ENCODE results near the gene KCNA5. TPM values are rescaled to one million over a fixed set of nuclear protein-coding genes. Genes with fewer than 3 reads are reported as not detected.

KCNA5 gene
- not detected for total RNA-seq

DNA sequence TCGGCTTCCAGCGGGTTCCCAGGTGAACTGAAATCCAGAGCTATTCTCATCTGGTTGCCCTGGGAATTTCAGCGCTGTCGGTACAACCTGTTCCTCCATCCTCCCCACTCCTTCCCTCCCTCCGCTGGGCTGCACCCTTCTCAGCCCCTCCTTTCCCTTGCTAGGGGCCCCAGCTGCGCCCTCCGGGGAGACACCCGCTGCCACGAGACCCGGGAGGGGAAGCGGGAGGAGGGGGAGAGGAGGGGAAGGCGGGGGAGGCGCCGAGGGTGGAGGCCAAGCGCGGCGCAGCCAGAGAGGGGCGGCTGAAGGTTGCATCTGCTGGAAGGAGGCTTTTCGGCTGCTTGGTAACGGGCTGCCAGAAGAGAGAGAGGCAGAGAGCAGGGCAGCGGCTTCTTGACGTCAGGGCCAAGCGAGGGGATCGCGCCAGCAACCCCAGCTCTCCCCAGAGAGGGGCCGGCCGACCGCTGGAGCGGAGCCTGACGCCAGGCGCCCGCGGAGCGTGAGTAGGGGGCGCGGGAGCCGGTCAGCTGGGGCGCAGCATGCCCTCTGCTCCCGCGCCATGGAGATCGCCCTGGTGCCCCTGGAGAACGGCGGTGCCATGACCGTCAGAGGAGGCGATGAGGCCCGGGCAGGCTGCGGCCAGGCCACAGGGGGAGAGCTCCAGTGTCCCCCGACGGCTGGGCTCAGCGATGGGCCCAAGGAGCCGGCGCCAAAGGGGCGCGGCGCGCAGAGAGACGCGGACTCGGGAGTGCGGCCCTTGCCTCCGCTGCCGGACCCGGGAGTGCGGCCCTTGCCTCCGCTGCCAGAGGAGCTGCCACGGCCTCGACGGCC is at the start of gene KCNA5:
Gene KCNA5 (plus strand): TSS at position 291 of the 831 bp plus-strand sequence. CDS start 269 bp downstream, at position 560.
- ATAC-seq = no peak
- no peak for DNase-seq (ENCODE audit: low spot score in 2 of 2)
- no peaks in the 10 kb centered on the region for H3K9me3 Mint-ChIP-seq
- H3K27ac Mint-ChIP-seq = no peak within 1 kb of the TSS
- H3K36me3 Mint-ChIP-seq = peaks cover 6% of the 10 kb centered on the region in 2 donors

DNA sequence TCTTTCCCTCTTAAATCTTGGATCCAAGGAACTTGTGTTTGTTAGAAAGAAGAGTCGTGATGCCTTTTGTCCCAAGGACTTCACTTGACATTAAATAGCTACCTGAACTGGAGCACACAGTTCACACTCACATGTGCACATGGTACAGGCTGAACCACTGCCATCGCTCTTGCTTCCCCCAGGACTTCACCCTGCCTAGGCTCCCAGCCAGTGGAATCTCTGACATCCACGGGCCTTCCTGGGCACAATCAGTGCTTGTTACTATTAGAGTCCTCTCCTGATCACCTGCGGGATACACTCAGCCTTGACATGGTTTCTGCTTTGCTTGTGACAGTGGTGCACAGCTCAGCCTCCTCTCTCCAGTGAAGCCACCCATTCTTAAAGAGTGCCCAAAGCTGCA is 49.1 kb upstream of the KCNA5 start:
- Mint-ChIP-seq H3K36me3 (no peaks in the 10 kb centered on the region), H3K9me3 (no peaks in the 10 kb centered on the region), H3K27ac (no peak overlapping the region)
- DNase-seq (ENCODE audit: low spot score in 2 of 2) (no peak), ATAC-seq (no peak)

DNA sequence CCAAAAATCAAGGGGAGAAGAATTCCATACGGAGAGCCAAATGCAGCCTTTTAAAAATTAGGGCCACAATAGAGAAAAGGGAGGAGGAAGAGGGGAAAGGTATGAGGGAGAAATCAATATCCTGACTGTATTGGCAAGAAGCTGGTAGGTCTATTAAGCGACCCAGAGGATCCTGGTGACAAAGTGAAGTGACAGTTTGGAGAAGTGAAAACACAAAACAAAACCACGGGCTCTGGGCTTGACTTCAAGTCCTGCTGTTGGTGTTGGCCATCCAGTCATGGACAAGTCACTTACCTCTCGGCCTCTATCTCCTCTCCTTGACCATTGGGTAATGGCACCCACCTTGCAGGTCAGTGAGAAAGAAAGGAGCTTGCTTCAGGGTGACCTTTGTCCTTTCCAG is 47.0 kb upstream of the KCNA5 start:
- no peak for ATAC-seq
- no peaks in the 10 kb centered on the region for H3K9me3 Mint-ChIP-seq
- H3K27ac Mint-ChIP-seq = no peak overlapping the region
- DNase-seq (ENCODE audit: low spot score in 2 of 2) = no peak
- H3K36me3 Mint-ChIP-seq = no peaks in the 10 kb centered on the region

DNA sequence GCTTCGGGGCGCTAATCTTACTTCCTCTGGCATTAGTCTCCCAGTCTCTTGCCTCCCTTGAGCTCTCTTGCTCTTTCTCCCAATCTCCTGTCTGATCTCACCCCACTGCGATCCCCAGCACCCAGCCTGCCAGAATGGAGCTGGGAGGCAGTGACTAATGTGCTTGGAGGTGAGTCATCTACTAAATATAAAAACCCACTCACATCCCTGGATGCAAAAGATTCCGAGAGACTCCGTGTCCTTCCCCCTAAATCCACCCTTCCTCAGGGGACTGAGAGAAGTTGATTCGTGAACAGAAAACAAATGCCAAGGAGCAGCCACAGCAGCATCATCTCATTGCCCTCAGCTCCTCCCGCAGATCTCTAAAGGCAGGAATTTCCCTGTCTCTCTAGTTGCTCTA is 45.7 kb upstream of the KCNA5 start:
- no peaks in the 10 kb centered on the region for H3K36me3 Mint-ChIP-seq
- H3K9me3 Mint-ChIP-seq = no peaks in the 10 kb centered on the region
- DNase-seq (ENCODE audit: low spot score in 2 of 2) (peak in 1 of 2 donors; percentile 38), ATAC-seq (no peak)
- H3K27ac Mint-ChIP-seq = no peak overlapping the region

DNA sequence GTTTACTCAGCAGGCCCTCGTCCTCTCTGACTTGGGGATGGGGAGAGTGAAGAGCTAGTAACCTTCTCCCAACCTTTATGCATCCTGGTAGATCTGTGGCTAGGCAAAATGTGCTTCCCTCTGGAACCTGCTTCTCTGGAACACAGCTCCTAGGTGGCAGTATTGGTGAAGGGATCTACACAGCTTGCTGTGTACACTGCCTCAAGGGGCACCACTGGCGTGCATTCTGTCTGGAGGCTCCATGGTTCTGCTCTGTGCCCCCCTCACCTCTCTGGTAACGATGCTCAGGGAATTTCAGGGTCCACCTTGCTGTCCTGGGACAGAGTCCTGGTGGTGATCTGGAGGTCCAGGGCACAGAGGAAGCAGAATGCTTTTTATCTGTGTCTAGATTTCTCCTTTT is 43.5 kb upstream of the KCNA5 start:
- no peaks in the 10 kb centered on the region for H3K9me3 Mint-ChIP-seq
- H3K27ac Mint-ChIP-seq = no peak overlapping the region
- ATAC-seq (no peak), DNase-seq (ENCODE audit: low spot score in 2 of 2) (peak in 1 of 2 donors; percentile 38)
- no peaks in the 10 kb centered on the region for H3K36me3 Mint-ChIP-seq

DNA sequence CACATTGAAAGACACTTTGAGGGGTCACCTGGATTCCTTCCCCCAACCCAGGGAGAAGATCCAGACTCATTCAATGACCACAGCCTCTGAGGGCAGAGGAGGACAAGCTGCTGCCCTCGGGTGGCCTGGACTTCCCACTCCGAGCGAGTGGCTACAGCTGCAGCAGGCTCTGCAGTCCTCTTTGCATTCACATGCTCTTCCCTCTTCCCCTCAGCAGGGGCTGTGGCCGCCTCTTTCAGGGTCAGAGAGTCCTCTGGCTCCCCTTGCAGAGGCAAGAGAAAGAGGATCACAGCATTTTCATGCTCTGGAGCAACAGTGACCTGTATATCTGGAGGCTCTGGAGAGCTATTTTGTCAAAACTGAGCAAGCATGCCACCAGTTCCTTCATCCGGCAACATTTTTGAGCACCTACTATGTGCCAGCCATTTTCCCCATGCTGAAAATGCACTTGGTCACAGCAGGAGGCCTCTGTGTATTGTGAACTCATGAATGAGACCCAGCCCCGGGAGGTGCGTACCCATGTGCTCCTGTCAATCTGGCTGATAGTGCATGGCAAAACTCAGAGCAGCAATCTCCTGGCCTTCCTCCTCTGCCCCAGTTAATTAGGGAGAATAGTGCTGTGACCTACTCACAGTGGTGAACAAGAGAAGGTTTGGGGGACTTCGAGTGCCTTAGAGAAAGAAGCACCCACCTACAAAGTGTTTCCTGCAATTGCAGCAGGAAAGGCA is 42.9 kb upstream of the KCNA5 start:
- no peaks in the 10 kb centered on the region for H3K9me3 Mint-ChIP-seq
- no peaks in the 10 kb centered on the region for H3K36me3 Mint-ChIP-seq
- ATAC-seq (no peak), DNase-seq (ENCODE audit: low spot score in 2 of 2) (no peak)
- peak overlapping the region in 1 of 2 donors; percentile 58 for H3K27ac Mint-ChIP-seq

DNA sequence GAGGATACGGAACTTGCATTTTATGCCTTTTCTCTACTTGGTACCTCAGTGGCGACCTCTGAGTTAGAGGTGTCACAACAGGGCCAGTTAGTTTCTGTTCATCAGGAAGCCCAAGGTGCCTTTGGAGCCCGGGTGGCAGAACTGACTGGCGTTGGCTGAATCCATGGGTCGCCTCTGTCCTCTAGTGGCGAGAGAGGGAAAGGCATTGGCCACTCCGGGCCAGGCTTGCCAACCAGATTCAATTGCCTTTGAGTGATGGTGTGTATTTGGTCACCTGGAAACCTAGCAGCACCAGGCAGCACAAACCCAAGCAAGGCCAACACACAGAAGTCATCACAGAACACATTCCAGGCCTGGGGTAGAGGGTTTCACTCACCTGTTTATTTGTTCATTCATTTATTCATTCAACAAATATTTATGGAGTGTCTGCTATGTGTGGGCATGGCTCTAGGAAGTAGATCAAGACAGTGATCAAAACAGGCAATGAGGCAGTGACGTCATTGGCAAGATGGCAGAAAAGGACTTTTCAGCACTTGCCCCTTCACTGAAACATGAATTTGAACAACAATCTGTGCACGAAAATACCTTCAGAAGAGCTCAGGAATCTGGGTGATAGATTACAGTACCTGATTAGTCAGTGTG is 40.5 kb upstream of the KCNA5 start:
- ATAC-seq (peak; percentile 56 to 79), DNase-seq (ENCODE audit: low spot score in 2 of 2) (peak; percentile 42 to 62)
- Mint-ChIP-seq H3K9me3 (no peaks in the 10 kb centered on the region), H3K36me3 (no peaks in the 10 kb centered on the region), H3K27ac (no peak overlapping the region)

DNA sequence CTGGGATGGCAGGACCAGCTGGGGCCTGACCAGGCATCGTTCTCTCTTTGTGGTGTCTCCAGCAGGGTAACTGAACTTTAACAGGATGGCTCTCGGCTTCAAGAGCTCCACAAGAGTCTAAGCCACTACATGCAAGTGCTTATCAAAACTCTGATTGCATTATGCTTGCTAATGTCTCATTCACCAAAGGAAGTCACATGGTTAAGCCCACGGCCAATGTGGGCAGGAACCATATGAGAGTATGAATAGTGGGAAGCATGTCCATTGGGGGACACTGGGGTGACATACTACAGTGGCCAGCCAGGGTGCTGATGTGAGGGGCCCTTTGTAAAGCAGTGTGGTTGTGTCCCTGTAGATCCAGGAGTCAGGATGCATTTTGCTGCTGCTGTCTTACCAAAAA is 35.0 kb upstream of the KCNA5 start:
- ATAC-seq (no peak), DNase-seq (ENCODE audit: low spot score in 2 of 2) (no peak)
- H3K36me3 Mint-ChIP-seq = no peaks in the 10 kb centered on the region
- H3K9me3 Mint-ChIP-seq = no peaks in the 10 kb centered on the region
- H3K27ac Mint-ChIP-seq = no peak overlapping the region

DNA sequence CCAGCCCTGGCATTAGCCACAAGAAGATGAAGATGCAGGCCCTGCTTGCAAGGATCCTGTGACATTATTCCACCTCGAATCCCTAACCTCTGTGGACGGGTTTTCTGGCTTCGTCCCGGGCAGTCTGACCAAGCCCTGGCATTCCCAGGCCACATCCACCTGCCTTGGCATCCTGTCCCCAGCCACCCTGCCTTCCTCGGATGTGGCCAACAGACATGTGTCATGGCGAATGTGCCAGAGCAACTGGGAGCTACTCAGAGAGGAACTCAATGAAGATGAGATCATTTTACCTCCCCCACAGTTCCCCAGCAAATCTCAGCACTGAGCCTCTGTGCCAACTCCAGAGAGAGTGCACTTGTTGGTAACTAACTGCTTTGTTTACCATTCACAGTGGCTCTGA is 33.5 kb upstream of the KCNA5 start:
- ATAC-seq = no peak

DNA sequence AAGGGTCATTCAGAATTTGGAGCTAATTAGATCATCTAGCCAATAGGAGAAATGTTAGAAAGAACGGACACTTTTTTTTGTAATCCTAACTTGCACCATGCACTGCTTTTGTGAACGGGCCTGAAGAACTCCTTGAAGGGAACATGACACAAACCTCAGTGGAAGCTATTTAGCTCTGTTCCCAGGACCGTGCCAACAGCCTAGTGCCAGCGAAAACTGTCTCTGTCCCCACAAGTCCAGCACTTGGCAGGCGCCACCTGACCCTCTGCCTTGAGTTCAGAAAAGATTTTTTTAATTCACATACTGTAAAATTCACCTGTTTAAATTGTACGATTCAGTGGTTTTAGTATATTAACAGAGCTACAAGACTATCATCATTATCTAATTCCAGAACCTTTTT is 31.3 kb upstream of the KCNA5 start:
- no peak for ATAC-seq
- H3K27ac Mint-ChIP-seq = no peak overlapping the region
- no peaks in the 10 kb centered on the region for H3K36me3 Mint-ChIP-seq

More for the DNA sequence above, 33.5 kb upstream of the KCNA5 start:
- Mint-ChIP-seq H3K27ac (no peak overlapping the region), H3K9me3 (no peaks in the 10 kb centered on the region), H3K36me3 (no peaks in the 10 kb centered on the region)
- no peak for DNase-seq (ENCODE audit: low spot score in 2 of 2)

DNA sequence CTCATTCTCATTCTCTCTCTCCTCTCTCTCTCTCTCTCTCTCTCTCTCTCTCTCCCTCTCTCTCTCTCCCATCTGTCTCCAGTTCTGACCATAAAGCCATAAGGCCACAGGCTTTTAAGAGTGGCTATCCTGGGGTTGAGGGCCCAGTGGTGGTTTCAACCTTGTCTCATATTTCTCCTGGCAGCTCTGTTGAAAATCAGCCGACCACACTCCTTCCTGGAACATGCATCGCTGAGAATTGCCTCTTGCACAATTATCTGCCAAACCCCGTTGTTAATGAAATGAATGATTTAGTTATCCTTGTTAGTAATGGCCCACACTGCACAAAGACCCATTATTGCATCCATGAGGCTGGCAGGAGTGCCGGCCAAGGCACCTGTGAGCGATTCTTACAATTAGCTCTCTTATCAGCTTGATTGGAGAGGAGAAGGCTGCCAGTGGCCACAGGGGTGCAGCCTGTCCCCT is 30.4 kb upstream of the KCNA5 start:
- Mint-ChIP-seq H3K36me3 (no peaks in the 10 kb centered on the region), H3K9me3 (no peaks in the 10 kb centered on the region), H3K27ac (no peak overlapping the region)
- no peak for ATAC-seq
- no peak for DNase-seq (ENCODE audit: low spot score in 2 of 2)

More for the DNA sequence above, 31.3 kb upstream of the KCNA5 start:
- no peaks in the 10 kb centered on the region for H3K9me3 Mint-ChIP-seq
- DNase-seq (ENCODE audit: low spot score in 2 of 2) = no peak

DNA sequence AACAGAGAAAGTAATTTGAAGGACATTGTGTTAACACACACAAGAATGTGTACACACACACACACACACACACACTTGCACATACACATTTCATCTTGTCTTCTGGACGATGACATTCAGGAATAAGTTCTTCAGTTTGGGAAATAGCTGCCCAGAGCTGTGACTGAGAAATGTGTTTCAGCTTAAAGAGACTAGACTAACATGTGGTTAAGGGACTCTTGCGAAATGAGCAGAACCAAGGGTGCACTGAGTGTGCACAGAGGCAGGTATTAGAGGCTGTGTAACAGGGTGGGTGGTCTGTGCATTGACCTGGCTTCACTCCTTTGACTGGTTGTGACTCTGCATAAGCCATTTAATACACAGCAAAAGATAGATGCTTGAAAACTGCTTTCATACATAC is 29.4 kb upstream of the KCNA5 start:
- no peaks in the 10 kb centered on the region for H3K36me3 Mint-ChIP-seq
- no peak for ATAC-seq
- no peak for DNase-seq (ENCODE audit: low spot score in 2 of 2)
- H3K27ac Mint-ChIP-seq = no peak overlapping the region
- H3K9me3 Mint-ChIP-seq = no peaks in the 10 kb centered on the region

DNA sequence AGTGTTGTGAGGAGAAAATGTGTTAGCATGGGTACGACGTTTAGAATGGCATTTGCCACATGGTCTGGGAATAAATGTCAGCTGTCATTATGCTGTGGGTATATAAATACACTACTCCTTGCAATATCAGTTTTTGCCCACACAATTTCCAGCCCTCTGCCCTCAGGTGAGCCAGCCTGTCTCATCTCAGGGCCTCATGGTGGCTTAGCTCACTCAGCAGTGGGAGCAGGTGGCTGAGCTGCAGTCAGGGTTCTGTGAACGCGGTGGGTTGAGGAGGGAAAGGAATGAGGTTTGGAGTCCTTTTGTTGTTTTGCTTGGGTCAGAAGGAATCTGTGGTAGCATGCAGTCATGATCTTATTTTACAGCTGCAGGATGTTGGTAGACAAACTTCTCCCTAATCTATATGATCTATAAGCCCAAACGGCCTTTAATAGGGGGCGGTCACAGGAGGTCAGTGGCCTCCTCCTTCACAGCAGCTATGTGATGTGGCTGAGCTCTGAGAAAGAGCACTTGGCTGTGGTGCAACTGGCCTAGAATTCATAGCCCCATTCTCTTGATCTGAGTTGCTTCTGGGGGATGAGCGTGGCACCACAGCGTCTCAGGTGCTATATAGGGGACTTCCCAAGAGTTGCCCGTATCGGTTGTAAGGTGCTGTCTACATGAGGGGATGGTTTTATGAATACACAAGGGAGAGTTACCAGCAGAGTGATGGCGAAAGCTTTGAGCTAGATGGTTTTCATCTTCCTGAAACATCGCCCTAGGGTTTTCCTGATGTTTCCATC is 27.8 kb upstream of the KCNA5 start:
- Mint-ChIP-seq H3K27ac (no peak overlapping the region), H3K36me3 (no peaks in the 10 kb centered on the region), H3K9me3 (no peaks in the 10 kb centered on the region)
- DNase-seq (ENCODE audit: low spot score in 2 of 2) (no peak), ATAC-seq (peak; percentile 39 to 55)

DNA sequence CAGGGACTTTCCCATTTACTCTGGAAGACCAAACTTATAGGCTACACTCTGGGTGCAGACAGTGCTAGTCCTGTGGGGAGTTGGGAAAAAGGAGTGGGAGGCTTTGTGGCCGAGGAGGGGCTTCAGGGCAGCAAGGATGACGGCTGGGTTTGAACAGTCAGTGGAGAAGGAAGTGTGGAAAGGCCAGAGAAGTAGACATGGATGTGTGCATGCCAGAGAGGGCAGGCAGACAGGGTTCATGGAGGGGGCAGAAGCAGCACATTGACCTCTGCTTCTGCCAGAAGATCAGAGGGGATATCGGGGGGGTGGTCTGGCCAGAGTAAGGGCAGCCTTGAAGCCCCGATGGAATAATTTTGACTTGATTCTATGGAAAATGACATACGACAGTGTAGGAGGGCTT is 27.2 kb upstream of the KCNA5 start:
- no peak for DNase-seq (ENCODE audit: low spot score in 2 of 2)

DNA sequence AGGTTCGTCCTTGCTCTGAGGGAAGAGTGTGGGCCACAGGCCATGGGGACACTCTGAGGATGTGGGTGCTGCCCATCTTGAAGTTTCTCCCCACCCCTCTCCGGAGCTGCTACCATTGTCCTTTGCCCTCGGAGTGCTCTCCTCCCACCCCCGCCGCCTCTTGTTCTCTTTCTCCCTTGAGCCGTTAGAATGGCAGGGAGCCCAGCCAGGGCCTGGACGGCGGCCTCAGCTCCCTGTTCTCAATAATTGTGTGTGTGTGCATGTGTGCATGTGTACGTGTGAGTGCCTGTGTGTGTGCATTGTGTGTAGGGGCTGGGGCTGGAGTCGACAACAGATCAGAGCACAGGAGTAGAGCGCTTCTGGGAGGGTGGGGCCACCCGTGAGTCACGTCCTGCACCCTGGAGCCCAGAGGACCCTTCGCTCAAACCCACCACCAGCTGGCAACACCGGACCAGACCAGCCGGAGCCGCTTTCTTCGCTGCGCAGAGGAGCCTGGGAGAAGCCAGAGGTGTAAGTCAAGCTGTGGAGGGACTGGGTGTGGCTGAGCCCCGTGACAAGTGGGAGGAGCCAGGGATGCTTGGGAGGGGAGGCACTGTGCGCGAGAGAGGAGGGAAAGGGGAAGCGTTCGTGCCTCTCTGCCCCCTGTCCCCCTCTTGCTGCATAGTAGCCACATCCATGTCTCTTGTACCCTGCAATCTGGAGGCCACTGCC is 25.9 kb upstream of the KCNA5 start:
- no peak for ATAC-seq
- Mint-ChIP-seq H3K36me3 (no peaks in the 10 kb centered on the region), H3K9me3 (no peaks in the 10 kb centered on the region)

More for the DNA sequence above, 27.2 kb upstream of the KCNA5 start:
- H3K9me3 Mint-ChIP-seq = no peaks in the 10 kb centered on the region
- no peaks in the 10 kb centered on the region for H3K36me3 Mint-ChIP-seq
- no peak for ATAC-seq
- H3K27ac Mint-ChIP-seq = no peak overlapping the region

DNA sequence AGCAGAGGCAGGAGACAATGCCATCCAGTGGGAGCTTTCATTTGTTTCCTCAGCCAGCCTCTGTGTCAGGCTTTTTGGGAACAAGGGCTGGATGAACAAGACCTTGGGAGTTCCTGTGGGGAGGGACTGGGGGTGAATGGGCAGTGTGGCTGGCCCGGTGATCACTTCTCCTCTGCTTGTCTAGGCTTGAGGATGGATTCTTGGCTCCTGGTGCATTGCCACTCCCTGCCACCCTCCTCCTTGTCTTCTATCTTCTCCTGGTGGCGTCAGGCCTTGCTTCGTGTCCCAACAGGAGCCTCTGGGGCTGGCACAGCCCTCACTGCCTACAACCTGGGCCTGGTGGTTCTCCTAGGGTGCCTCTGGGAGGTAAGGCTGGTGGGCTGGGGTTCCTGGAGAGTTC is 25.0 kb upstream of the KCNA5 start:
- Mint-ChIP-seq H3K27ac (no peak overlapping the region), H3K9me3 (no peaks in the 10 kb centered on the region), H3K36me3 (no peaks in the 10 kb centered on the region)
- no peak for DNase-seq (ENCODE audit: low spot score in 2 of 2)
- no peak for ATAC-seq

More for the DNA sequence above, 25.9 kb upstream of the KCNA5 start:
- no peak overlapping the region for H3K27ac Mint-ChIP-seq
- no peak for DNase-seq (ENCODE audit: low spot score in 2 of 2)

Measured in activated naive CD4-positive, alpha-beta T cell treated with anti-CD3 and anti-CD28 coated beads, Interleukin-2, amount 50 U/mL, for 72 hours (primary cell).